ENCODE data around the gene RAET1E.

Gene RAET1E

DNA sequence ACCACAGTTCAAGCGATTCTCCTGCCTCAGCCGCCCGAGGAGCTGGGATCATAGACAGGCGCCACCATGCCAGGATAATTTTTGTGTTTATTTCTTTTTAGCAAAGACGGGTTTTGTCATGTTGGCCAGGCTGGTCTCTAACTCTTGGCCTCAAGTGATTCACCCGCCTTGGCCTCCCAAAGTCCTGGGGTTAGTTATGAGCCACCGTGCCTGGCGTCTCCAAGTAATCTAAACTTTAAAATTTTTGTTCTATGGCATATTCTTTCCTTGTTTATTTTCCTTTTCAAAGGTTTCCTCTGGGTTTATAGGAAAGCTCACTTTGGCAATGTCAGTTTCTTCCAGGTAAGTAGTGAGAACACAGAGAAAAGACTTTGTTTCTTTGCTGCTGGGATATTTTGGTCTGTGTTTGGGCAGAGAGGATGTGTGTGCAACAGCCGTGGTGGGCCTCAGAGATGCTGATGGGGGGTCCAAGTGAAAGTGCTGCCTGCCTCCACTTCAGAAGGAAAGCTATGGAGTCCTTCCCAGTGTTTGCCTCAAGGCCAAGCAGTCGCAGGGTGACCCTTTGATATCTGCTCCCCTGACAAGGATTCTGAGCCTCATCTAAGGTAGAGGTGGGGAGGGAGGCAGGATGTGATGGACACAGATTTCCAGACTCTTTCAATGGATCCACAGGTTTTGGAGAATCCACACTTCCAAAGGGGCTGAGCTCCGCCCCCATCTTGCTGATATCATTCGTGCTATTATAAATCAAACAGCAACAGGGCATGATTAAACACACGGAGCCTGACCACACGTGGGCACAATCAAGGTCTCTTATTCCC lies 36.1 kb downstream of the RAET1E start:
- TF ChIP-seq, protein P1, sequence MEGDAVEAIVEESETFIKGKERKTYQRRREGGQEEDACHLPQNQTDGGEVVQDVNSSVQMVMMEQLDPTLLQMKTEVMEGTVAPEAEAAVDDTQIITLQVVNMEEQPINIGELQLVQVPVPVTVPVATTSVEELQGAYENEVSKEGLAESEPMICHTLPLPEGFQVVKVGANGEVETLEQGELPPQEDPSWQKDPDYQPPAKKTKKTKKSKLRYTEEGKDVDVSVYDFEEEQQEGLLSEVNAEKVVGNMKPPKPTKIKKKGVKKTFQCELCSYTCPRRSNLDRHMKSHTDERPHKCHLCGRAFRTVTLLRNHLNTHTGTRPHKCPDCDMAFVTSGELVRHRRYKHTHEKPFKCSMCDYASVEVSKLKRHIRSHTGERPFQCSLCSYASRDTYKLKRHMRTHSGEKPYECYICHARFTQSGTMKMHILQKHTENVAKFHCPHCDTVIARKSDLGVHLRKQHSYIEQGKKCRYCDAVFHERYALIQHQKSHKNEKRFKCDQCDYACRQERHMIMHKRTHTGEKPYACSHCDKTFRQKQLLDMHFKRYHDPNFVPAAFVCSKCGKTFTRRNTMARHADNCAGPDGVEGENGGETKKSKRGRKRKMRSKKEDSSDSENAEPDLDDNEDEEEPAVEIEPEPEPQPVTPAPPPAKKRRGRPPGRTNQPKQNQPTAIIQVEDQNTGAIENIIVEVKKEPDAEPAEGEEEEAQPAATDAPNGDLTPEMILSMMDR (IDR thresholded peaks at IDR 0.05; ENCODE audit: borderline replicate concordance, insufficient read depth, low read depth, low read length) = no peak
- no peak overlapping the region for H3K4me3 ChIP-seq (ENCODE audit: low read depth, low read length)

DNA sequence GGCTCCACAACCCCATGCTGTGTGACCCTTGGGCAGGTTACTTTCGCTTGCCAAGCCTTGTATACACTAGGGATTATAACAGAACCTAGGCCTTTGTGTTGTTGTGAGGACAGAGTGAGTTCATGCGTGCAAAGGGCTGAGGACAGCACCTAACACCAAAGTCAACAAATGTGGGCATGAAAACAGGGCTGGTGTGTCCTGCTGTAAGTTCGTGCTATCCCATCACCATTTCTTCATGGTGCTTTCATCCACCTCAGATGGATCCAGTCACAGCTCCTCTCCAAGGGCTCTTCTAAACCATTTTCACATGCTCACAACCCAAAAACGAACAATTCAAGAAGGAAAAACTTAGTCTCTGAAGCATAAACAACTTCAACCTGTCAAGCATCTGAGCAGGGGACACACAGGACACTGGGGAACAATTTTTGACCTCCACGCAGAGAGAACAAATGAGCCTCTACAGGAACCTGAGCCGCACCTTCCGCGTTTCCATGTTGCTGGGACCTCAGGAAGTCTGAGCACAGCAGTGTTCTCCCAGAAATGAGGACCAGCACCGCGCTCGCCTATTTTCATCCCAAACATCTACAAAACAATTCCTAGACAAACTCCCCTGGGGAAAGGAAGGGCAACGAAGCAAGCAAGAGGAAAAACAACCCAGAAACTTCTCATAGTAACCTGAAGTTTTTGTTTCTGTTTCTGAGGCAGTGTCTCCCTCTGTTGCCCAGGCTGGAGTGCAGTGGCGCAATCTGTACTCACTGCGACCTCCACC lies 36.9 kb downstream of the RAET1E start:
- TF ChIP-seq, protein P1 (IDR thresholded peaks at IDR 0.05; ENCODE audit: borderline replicate concordance, insufficient read depth, low read depth, low read length) = no peak
- no peak overlapping the region for H3K4me3 ChIP-seq (ENCODE audit: low read depth, low read length)

DNA sequence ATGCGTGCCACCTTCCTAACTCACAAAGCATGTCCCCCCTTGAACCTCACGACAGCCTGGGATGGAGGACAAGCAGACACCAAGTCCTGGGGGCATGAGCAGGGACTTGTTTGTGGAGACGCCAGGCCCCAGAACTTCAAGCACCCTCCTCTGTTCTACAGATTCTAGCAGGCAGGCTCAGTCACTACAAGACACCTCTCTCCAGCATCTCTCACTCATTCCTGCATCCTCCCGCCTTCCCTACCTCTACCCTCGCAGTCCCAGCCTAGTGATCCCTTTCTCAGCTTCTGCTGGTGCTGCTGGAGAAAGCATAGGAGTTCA lies 37.4 kb downstream of the RAET1E start:
- TF ChIP-seq, protein P1 (IDR thresholded peaks at IDR 0.05; ENCODE audit: borderline replicate concordance, insufficient read depth, low read depth, low read length) = no peak
- H3K4me3 ChIP-seq (ENCODE audit: low read depth, low read length) = no peak overlapping the region

GRCh38 chr6:149859938-149860337 lies 38.0 kb downstream of the RAET1E start:
- TF ChIP-seq, protein P1 (IDR thresholded peaks at IDR 0.05; ENCODE audit: borderline replicate concordance, insufficient read depth, low read depth, low read length) = no peak
- no peak overlapping the region for H3K4me3 ChIP-seq (ENCODE audit: low read depth, low read length)

GRCh38 chr6:149859368-149859767 lies 38.5 kb downstream of the RAET1E start:
- no peak overlapping the region for H3K4me3 ChIP-seq (ENCODE audit: low read depth, low read length)
- TF ChIP-seq, protein P1 (IDR thresholded peaks at IDR 0.05; ENCODE audit: borderline replicate concordance, insufficient read depth, low read depth, low read length) = no peak

DNA sequence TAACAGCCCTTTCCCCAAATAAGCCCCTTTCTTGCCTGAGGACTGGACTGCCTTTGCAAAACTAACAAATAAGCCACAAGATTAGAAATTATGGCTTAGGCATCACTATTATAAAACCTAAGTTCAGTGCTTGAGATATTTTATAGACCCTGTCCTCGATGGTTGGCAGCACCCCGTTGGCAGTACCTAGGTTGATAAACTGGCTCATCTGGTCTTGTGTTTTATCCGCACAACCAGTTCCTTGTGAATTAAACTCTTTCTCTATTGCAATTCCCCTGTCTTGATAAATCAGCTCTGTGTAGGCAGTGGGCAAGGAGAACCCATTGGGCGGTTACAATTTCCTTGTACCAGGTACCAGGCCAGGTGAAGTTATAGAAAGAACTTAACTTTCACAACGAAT lies 40.4 kb downstream of the RAET1E start:
- TF ChIP-seq, protein P1 (IDR thresholded peaks at IDR 0.05; ENCODE audit: borderline replicate concordance, insufficient read depth, low read depth, low read length) = no peak

More for the DNA sequence above, 40.4 kb downstream of the RAET1E start:
- H3K4me3 ChIP-seq (ENCODE audit: low read depth, low read length) = no peak overlapping the region

Data from GM12875 (cell line).